ENCODE data around the gene LY6G5B.

Gene LY6G5B

DNA sequence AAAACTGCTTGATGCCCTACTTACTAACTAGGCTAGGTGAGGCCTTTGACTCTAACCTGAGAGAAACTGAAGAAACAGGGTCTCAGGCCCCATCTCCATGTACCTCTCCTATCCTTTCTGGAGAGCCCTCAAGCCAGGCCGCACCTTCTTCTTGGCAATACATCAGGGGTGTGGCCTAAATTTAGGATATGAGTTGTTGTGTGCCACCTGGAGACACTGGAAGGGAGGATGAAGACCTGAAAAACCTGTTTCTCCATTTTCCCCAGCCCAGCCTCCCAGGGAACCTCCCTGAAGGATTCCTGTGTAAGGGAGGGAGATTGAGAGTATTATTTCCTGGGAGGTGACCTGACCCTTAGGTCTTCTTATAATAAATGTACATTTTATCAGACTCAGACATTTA lies 48.5 kb downstream of the LY6G5B start:
- DNase-seq, result no peak

DNA sequence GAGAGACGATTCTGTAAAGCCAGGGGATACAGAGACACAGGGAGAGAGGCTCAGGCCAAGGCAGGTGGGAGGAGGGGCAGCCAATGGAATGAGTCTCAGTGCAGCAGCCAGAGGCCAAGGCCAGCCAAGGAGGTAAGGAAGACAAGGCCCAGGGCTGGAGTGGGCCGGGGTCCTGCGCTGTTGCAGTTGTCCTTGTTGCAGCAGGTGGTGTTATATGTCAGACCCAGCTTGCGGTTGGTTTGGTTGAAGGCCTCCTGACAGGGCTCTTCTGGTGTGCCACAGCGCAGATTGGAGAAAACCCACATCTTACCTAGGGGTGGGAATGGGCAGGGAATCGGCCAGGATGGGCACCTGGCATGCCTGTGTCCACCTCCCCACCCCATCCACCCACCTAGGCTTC lies 49.2 kb downstream of the LY6G5B start:
- no peak for DNase-seq

DNA sequence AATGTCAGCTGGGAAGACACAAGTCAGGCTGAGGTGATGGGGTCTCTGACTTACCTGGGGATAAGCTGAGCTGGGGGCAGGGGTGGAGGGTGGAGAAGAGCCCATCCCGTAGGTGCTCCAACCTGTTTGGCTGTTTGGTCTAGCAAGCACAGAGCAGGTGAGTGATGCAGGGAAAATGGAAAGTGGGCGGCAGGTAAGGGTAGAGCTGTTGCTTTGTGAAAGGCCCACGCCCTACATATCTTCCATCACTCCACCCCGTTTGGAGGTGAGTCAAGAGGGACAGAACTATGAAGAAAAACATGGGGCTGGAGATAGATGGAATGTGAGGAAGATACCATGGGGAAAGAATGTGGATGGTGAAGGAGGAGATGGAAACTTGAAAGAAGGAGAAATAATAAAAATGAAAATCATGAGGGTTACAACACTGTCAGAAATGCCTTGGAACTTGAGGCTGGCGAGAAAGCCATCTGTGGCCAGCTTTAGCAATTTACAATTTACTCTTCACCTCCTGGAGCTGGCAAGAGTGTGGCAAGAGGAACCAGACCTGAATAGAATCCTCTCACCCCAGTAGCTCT lies 50.5 kb downstream of the LY6G5B start:
- no peak for DNase-seq

GRCh38 chr6:31721351-31722020 lies 51.7 kb downstream of the LY6G5B start, which contains the start of gene LY6G6C:
Gene LY6G6C (minus strand): TSS chr6:31721746. CDS start chr6:31721679, 67 bp downstream.
- no peak for DNase-seq

- no peak for DNase-seq
Measured at GRCh38 chr6:31722173-31722572, 52.4 kb downstream of the LY6G5B start.
